Vagina (tissue), 2 donors: ENCODE results near the gene KLHL3. TPM values are rescaled to one million over a fixed set of nuclear protein-coding genes. Genes with fewer than 3 reads are reported as not detected.

Source experiments
- DNase-seq, 2 donors: peaks; one replicate each; pipeline ENCODE4 v3.0.0-alpha.2; 2017; ENCODE audit errors: extremely low spot score in 2 of 2
- H3K27ac ChIP-seq: fragments of 200-600 bp; sonication (generic); one replicate; pipeline ENCODE4 v1.5.1; 2019
- H3K27me3 ChIP-seq: fragments of 200-600 bp; sonication (generic); one replicate; pipeline ENCODE4 v1.5.1; 2019
- H3K36me3 ChIP-seq, 2 donors: fragments of 200-600 bp; sonication (generic); one replicate each; pipeline ENCODE4 v1.5.1; 2017 to 2019
- H3K4me1 ChIP-seq: fragments of 200-600 bp; sonication (generic); one replicate; pipeline ENCODE4 v1.5.1; 2019
- H3K4me3 ChIP-seq, 2 donors: fragments of 200-600 bp; sonication (generic); 1 replicate in 1 of 2; 2 replicates in 1 of 2; pipeline ENCODE4 v1.5.1; 2016 to 2019
- H3K9me3 ChIP-seq: fragments of 200-600 bp; sonication (generic); one replicate; pipeline ENCODE4 v1.5.1; 2019
- POLR2A ChIP-seq, 2 donors: fragments of 450-650 bp; IDR thresholded peaks; one replicate each; pipeline ENCODE4 v1.6.1; 2017; ENCODE audit warnings: antibody characterized with exemption in 2 of 2, mild to moderate bottlenecking in 2 of 2, moderate library complexity in 2 of 2
- POLR2AphosphoS5 ChIP-seq, 2 donors: sonication (generic); formaldehyde crosslinking; IDR thresholded peaks; one replicate each; pipeline ENCODE4 v1.9.0; 2017; ENCODE audit warnings: antibody characterized with exemption in 2 of 2, mild to moderate bottlenecking in 2 of 2, low read depth in 1 of 2; ENCODE audit not compliant: insufficient read depth in 1 of 2
- intact Hi-C: fragments of 100-400 bp; cut with DNase I; formaldehyde crosslinking; loops from one replicate; pipeline ENCODE4 v1.15.1; 2023
- total RNA-seq: library from RNA; depleted of rRNA; stranded (reverse); fragments of >200 nt; gene quantifications from one replicate; pipeline ENCODE4 v1.2.3, GENCODE V29; 2016
- TF ChIP-seq, protein P1 (sequence below), 3 experiments: fragments of 450-650 bp in 2 of 3; fragments of 200-600 bp in 1 of 3; sonication (generic) in 1 of 3; IDR thresholded peaks; one replicate each; pipeline ENCODE4 v1.5.1; 2017 to 2019; ENCODE audit warnings: antibody characterized with exemption in 3 of 3, mild to moderate bottlenecking in 2 of 3, moderate library complexity in 2 of 3

KLHL3 gene
- total RNA-seq, 1 donor from 2014 or later, result 7.4 TPM

DNA sequence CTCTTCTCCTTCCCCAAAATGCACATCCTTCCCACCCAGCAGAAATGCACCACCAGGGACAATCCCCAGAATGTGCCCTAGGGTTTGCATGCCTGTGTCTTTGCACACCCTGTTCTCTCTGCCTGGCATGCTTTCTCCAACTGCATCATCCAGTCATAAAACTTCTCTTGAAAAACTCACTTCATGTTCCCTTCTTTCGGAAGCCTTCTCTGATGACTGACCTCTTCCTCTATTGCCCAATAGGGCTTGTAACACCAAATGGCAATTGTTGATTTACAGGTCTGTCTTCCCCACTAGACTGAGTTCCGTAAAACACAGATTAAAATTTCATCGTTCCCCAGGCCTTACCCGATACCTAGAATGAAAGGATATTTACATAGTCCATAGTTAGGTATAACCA is 153.7 kb downstream of the KLHL3 start:
- TF ChIP-seq, protein P1, sequence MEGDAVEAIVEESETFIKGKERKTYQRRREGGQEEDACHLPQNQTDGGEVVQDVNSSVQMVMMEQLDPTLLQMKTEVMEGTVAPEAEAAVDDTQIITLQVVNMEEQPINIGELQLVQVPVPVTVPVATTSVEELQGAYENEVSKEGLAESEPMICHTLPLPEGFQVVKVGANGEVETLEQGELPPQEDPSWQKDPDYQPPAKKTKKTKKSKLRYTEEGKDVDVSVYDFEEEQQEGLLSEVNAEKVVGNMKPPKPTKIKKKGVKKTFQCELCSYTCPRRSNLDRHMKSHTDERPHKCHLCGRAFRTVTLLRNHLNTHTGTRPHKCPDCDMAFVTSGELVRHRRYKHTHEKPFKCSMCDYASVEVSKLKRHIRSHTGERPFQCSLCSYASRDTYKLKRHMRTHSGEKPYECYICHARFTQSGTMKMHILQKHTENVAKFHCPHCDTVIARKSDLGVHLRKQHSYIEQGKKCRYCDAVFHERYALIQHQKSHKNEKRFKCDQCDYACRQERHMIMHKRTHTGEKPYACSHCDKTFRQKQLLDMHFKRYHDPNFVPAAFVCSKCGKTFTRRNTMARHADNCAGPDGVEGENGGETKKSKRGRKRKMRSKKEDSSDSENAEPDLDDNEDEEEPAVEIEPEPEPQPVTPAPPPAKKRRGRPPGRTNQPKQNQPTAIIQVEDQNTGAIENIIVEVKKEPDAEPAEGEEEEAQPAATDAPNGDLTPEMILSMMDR (IDR thresholded peaks at IDR 0.05), result no peak
- TF ChIP-seq POLR2A (IDR thresholded peaks at IDR 0.05) (no peak), POLR2AphosphoS5 (IDR thresholded peaks at IDR 0.05; ENCODE audit: insufficient read depth in 1 of 2, low read depth in 1 of 2) (no peak)
- no peaks in the 10 kb centered on the region for H3K36me3 ChIP-seq
- H3K27me3 ChIP-seq, result no peaks in the 10 kb centered on the region
- no peak overlapping the region for H3K4me3 ChIP-seq
- H3K27ac ChIP-seq, result no peak overlapping the region
- no peak for DNase-seq
- H3K4me1 ChIP-seq, result no peaks in the 10 kb centered on the region
- no peaks in the 10 kb centered on the region for H3K9me3 ChIP-seq
- intact Hi-C loops, result no loop called here

GRCh38 chr5:137581776-137582175 is 154.1 kb downstream of the KLHL3 start:
- H3K9me3 ChIP-seq, result no peaks in the 10 kb centered on the region
- H3K4me1 ChIP-seq, result no peaks in the 10 kb centered on the region
- no peaks in the 10 kb centered on the region for H3K27me3 ChIP-seq
- DNase-seq, result no peak
- intact Hi-C loops, result no loop called here
- H3K27ac ChIP-seq, result no peak overlapping the region
- no peaks in the 10 kb centered on the region for H3K36me3 ChIP-seq
- TF ChIP-seq, protein P1 (IDR thresholded peaks at IDR 0.05), result no peak
- no peak for TF ChIP-seq POLR2A (IDR thresholded peaks at IDR 0.05)
- TF ChIP-seq POLR2AphosphoS5 (IDR thresholded peaks at IDR 0.05; ENCODE audit: insufficient read depth in 1 of 2, low read depth in 1 of 2), result no peak
- no peak overlapping the region for H3K4me3 ChIP-seq

DNA sequence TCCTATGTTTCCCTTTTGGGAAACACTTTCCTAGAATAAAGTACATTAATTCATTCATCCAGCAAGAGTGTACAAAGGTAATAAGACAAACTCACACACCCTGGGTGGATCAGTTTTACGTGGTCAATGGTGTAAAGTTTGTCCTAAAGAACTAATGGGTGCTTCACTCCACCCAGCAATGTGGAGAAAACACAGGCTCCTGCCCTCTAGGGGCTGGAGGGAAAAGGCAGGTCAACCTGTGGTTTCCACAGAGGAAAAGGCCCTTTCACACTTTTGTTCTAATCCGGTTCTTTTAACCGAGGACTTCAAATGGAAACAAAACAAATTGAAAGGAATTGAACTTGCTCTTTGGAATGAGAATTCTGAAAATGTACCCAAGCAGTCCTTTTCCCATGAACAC is 155.9 kb downstream of the KLHL3 start:
- Histone ChIP-seq H3K9me3 (no peaks in the 10 kb centered on the region), H3K27me3 (no peaks in the 10 kb centered on the region), H3K36me3 (no peaks in the 10 kb centered on the region), H3K4me3 (no peak overlapping the region), H3K27ac (no peak overlapping the region), H3K4me1 (no peaks in the 10 kb centered on the region)
- intact Hi-C loops, result no loop called here
- no peak for TF ChIP-seq POLR2A (IDR thresholded peaks at IDR 0.05)
- no peak for TF ChIP-seq POLR2AphosphoS5 (IDR thresholded peaks at IDR 0.05; ENCODE audit: insufficient read depth in 1 of 2, low read depth in 1 of 2)
- TF ChIP-seq, protein P1 (IDR thresholded peaks at IDR 0.05), result no peak
- no peak for DNase-seq

DNA sequence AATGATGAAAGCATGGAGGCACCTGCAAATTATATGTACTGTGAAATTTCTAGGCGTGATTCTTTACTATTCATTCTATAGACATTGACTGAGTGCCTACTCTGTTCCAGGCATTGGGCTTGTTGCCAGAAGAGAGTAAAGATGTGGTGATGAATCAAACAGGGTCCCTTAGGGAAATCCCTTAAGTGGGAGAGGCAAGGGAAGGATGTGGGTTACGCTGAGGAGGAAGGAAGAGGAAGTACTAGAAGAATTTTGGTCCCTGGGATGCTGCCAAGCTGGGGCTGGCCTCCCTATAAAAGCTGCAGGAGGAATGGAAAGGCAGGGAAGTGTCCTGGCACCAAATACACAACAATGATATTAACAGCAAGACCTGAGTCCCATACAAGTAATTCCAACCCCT is 160.0 kb downstream of the KLHL3 start:
- no peak overlapping the region for H3K27ac ChIP-seq
- no peaks in the 10 kb centered on the region for H3K36me3 ChIP-seq
- no peaks in the 10 kb centered on the region for H3K9me3 ChIP-seq
- DNase-seq, result no peak
- intact Hi-C loops, result no loop called here
- no peaks in the 10 kb centered on the region for H3K27me3 ChIP-seq
- no peak overlapping the region for H3K4me3 ChIP-seq
- TF ChIP-seq POLR2A (IDR thresholded peaks at IDR 0.05), result no peak
- no peak for TF ChIP-seq POLR2AphosphoS5 (IDR thresholded peaks at IDR 0.05; ENCODE audit: insufficient read depth in 1 of 2, low read depth in 1 of 2)
- TF ChIP-seq, protein P1 (IDR thresholded peaks at IDR 0.05), result no peak
- H3K4me1 ChIP-seq, result no peaks in the 10 kb centered on the region

DNA sequence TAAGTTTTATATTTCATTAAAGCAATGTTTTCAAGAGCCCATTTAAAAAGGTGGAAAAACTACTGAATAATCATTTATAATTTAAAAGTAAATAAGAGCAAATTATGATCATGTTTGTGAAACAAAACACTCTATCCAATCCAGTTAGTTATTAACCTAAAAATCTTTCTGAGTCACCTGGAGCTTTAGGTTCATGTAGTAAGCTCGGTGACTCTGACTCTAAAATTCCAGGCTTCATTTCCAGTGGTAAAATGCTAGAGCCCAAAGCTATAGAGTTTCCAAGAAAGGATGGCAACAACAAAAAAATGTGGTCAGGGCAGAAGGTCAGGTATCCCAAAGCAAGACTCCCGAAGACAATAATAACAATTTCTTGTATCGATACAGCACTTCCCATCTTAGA is 160.7 kb downstream of the KLHL3 start:
- no peaks in the 10 kb centered on the region for H3K9me3 ChIP-seq
- no peaks in the 10 kb centered on the region for H3K4me1 ChIP-seq
- H3K27me3 ChIP-seq, result no peaks in the 10 kb centered on the region
- H3K27ac ChIP-seq, result no peak overlapping the region
- H3K36me3 ChIP-seq, result no peaks in the 10 kb centered on the region
- no peak for DNase-seq
- no peak for TF ChIP-seq POLR2A (IDR thresholded peaks at IDR 0.05)
- TF ChIP-seq, protein P1 (IDR thresholded peaks at IDR 0.05), result no peak
- TF ChIP-seq POLR2AphosphoS5 (IDR thresholded peaks at IDR 0.05; ENCODE audit: insufficient read depth in 1 of 2, low read depth in 1 of 2), result no peak
- intact Hi-C loops, result no loop called here
- no peak overlapping the region for H3K4me3 ChIP-seq
